Upper lobe of left lung (tissue), 6 donors: ENCODE data around the gene ACBD6. TPM values are rescaled to one million over a fixed set of nuclear protein-coding genes. Genes with fewer than 3 reads are reported as not detected.

Experiments used
- ATAC-seq, 2 donors: fragments of 200-7000 bp; cut with Tn5 transposase; one replicate each; pipeline ENCODE4 v1.9.1; 2022; ENCODE audit warnings: mild to moderate bottlenecking in 2 of 2, moderate library complexity in 2 of 2; ENCODE audit not compliant: low FRiP score in 2 of 2
- DNase-seq, 2 donors: peaks; one replicate each; pipeline ENCODE4 v3.0.0-alpha.2; 2019 to 2020
- H3K27ac ChIP-seq, 4 donors: fragments of 200-600 bp; sonication (generic); one replicate each; pipeline ENCODE4 v1.5.1; 2016 to 2019
- H3K27me3 ChIP-seq, 4 donors: fragments of 200-600 bp; sonication (generic); one replicate each; pipeline ENCODE4 v1.5.1; 2017 to 2019
- H3K36me3 ChIP-seq, 4 donors: fragments of 200-600 bp; sonication (generic); one replicate each; pipeline ENCODE4 v1.5.1; 2016 to 2019
- H3K4me1 ChIP-seq, 4 donors: fragments of 200-600 bp; sonication (generic); one replicate each; pipeline ENCODE4 v1.5.1; 2018 to 2019
- H3K4me3 ChIP-seq, 4 donors: fragments of 200-600 bp; sonication (generic); one replicate each; pipeline ENCODE4 v1.5.1; 2017 to 2019; ENCODE audit warnings: mild to moderate bottlenecking in 2 of 4, moderate library complexity in 1 of 4
- H3K9me3 ChIP-seq, 4 donors: fragments of 200-600 bp; sonication (generic); one replicate each; pipeline ENCODE4 v1.5.1; 2018 to 2019
- EP300 ChIP-seq, 4 donors: sonication (generic); formaldehyde crosslinking; IDR thresholded peaks; one replicate each; pipeline ENCODE4 v1.5.1; 2017; ENCODE audit warnings: antibody characterized with exemption in 4 of 4, control low read depth in 2 of 4
- POLR2A ChIP-seq, 4 donors: fragments of 450-650 bp; IDR thresholded peaks; one replicate each; pipeline ENCODE4 v1.5.1; 2016 to 2017; ENCODE audit warnings: antibody characterized with exemption in 4 of 4, mild to moderate bottlenecking in 2 of 4
- POLR2AphosphoS5 ChIP-seq, 2 donors: sonication (generic); formaldehyde crosslinking; IDR thresholded peaks; one replicate each; pipeline ENCODE4 v1.5.1; 2017; ENCODE audit warnings: antibody characterized with exemption in 2 of 2
- WGBS, 2 donors: methylation state at CpG; one replicate each; pipeline ENCODE4 v1.1.5; 2017 to 2018; 5-methylcytosine and 5-hydroxymethylcytosine counted together
- total RNA-seq, 6 donors: library from RNA; depleted of rRNA in 4 of 6; stranded (reverse); fragments of >200 nt in 4 of 6; gene quantifications; one replicate each; pipeline versions ENCODE4 v1.1.0 to v1.2.1, GENCODE V29; 2016 to 2021
- TF ChIP-seq, protein P1 (sequence below), 6 experiments: fragments of 450-650 bp in 4 of 6; fragments of 200-600 bp in 2 of 6; sonication (generic) in 2 of 6; IDR thresholded peaks; one replicate each; pipeline ENCODE4 v1.5.1; 2016 to 2019; ENCODE audit warnings: antibody characterized with exemption in 6 of 6
- donor health status: DM: no; HTN: no; CAD: no; lungs with moderate emphysema.
- donor health status: DM: no; HTN: yes; CAD: no; lungs with severe emphysema.

The ACBD6 gene
- total RNA-seq, 6 donors from 2014 or later = 24.9 to 72.3 (median 51.5) TPM

DNA sequence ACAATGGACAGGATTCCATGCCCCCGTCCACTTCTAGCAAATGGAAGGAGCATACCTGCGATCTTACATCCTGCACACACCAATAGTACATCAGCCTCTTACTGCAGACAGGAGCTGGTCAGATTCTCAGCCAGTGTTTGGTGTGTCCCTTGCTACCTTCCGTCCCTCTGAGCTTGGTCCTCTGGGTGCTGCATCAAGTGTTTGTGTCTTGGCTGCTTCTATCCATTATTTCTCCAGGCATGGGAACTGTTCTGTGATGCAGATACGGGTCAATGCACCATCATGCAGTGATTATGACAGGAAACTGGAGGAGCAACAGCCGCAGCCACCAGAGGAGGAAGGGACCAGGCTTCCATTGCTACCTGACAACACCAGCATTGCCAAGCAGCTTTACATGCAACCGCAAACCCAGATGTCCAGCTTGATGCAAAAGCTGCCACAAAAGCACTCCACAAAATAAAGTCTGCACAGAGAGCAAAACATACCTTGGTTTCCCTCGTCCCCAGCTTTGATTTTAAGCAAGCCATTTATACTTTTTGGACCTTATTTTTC lies 34.5 kb upstream of the ACBD6 start:
- 90 to 92% methylated on average over 7 of the region's 7 CpGs for WGBS, 2 donors
- Histone ChIP-seq H3K36me3 (no peaks in the 10 kb centered on the region), H3K27me3 (no peaks in the 10 kb centered on the region), H3K4me1 (peaks cover 6 to 18% (median 13%) of the 10 kb centered on the region in 4 donors), H3K4me3 (no peak overlapping the region), H3K9me3 (no peaks in the 10 kb centered on the region), H3K27ac (no peak overlapping the region)
- ATAC-seq (no peak), DNase-seq (no peak)
- TF ChIP-seq, protein P1, sequence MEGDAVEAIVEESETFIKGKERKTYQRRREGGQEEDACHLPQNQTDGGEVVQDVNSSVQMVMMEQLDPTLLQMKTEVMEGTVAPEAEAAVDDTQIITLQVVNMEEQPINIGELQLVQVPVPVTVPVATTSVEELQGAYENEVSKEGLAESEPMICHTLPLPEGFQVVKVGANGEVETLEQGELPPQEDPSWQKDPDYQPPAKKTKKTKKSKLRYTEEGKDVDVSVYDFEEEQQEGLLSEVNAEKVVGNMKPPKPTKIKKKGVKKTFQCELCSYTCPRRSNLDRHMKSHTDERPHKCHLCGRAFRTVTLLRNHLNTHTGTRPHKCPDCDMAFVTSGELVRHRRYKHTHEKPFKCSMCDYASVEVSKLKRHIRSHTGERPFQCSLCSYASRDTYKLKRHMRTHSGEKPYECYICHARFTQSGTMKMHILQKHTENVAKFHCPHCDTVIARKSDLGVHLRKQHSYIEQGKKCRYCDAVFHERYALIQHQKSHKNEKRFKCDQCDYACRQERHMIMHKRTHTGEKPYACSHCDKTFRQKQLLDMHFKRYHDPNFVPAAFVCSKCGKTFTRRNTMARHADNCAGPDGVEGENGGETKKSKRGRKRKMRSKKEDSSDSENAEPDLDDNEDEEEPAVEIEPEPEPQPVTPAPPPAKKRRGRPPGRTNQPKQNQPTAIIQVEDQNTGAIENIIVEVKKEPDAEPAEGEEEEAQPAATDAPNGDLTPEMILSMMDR (IDR thresholded peaks at IDR 0.05) = no peak
- no peak for TF ChIP-seq EP300 (IDR thresholded peaks at IDR 0.05)

DNA sequence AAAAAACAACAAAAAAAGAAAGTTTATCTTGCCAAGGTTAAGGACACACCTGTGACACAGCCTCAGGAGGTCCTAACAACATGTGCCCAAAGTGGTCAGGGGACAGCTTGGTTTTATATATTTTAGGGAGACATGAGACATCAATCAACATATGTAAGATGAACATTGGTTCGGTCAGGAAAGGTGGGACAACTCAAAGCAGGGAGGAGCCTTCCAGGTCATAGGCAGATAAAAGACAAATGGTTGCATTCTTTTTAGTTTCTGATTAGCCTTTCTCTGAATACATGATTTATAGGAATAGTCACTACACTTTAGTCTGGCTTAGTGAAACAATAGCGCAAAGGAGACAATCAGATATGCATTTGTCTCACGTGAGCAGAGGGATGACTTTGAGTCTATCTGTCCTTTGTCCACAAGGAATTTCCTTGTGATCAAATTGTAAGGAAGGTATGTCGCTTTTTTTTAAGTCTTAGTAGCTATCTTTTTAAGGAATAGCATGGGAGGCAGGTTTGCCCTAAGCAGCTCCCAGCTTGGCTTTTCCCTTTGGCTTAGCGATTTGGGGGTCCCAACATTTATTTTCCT lies 33.1 kb upstream of the ACBD6 start:
- no peak for TF ChIP-seq EP300 (IDR thresholded peaks at IDR 0.05)
- no peak for TF ChIP-seq POLR2A (IDR thresholded peaks at IDR 0.05)
- no peak for TF ChIP-seq POLR2AphosphoS5 (IDR thresholded peaks at IDR 0.05)
- TF ChIP-seq, protein P1 (IDR thresholded peaks at IDR 0.05) = no peak
- no peak overlapping the region for H3K27ac ChIP-seq
- H3K36me3 ChIP-seq = no peaks in the 10 kb centered on the region
- DNase-seq (no peak), ATAC-seq (no peak)
- H3K4me1 ChIP-seq = peaks cover 13 to 23% (median 15%) of the 10 kb centered on the region in 4 donors
- no peak overlapping the region for H3K4me3 ChIP-seq
- no peaks in the 10 kb centered on the region for H3K9me3 ChIP-seq
- H3K27me3 ChIP-seq = no peaks in the 10 kb centered on the region
- 78 to 85% methylated on average over 5 of the region's 5 CpGs for WGBS, 2 donors

DNA sequence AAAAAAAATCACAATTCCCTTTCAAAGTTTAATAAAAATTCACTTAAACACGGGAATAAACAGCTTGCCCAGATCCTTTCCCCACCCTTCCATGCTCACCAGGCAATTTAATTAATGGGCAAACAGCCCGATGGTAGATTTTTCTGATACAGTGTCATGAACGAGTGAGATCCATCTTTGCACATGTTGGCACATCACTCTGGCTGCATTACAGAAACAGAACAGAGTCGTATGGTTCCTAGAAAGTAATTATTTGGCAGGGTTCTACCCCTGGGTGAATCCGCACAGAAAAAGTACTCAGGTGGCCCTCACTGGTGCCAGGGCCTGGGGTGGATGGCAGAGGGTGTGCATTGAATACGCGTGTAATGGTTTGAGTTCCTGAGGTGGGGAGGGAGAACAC lies 31.8 kb upstream of the ACBD6 start:
- Histone ChIP-seq H3K36me3 (no peaks in the 10 kb centered on the region), H3K4me1 (peaks cover 24 to 34% (median 27%) of the 10 kb centered on the region in 4 donors), H3K4me3 (no peak overlapping the region), H3K27ac (peak overlapping the region in 1 of 4 donors; percentile 48), H3K9me3 (no peaks in the 10 kb centered on the region), H3K27me3 (no peaks in the 10 kb centered on the region)
- ATAC-seq = no peak
- DNase-seq = no peak
- TF ChIP-seq POLR2A (IDR thresholded peaks at IDR 0.05) (no peak), EP300 (IDR thresholded peaks at IDR 0.05) (no peak), POLR2AphosphoS5 (IDR thresholded peaks at IDR 0.05) (no peak)
- TF ChIP-seq, protein P1 (IDR thresholded peaks at IDR 0.05) = no peak
- 65% methylated on average over 7 of the region's 7 CpGs for WGBS, 2 donors

DNA sequence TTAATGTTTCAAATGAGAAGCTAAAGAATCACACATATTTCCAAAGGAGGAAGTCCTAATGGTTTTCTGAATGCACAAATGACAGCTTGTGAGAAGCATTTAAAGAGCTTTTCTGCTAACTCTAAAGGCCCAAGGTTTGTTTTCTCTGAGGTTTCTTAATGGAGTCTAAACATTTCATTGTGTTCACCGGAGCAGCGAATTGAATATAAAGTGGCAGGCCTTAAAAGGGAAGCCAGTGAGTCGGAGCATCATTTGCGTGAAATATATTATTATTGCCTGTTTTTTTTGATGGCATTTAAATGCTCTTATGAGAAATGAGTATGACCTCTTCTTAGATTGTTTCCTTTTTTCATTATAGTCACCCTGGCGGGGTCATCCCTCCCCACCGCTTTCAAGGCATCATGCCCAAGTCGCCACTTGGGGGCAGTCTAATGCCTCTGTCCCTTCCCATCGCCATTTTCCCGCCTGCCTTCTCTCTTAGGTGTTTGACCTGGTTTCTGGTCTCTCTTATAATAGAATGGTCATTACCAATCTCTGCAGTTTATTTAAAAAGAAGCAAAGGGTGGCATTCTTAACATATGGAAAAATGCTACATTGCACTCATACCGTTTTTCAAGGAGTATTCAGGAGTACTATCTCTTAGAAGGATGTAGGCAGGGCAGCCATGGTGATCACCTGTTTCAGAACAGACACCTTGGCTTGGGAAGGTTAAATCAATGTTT lies 31.1 kb upstream of the ACBD6 start:
- 41 to 49% methylated on average over 10 of the region's 10 CpGs for WGBS, 2 donors
- TF ChIP-seq, protein P1 (IDR thresholded peaks at IDR 0.05) = peak in 5 of 6 experiments; percentile 59 to 86 (median 78)
- no peak for TF ChIP-seq POLR2A (IDR thresholded peaks at IDR 0.05)
- DNase-seq (peak in 1 of 2 donors; percentile 71), ATAC-seq (peak; percentile 67 to 82)
- peaks cover 31 to 42% (median 33%) of the 10 kb centered on the region in 4 donors for H3K4me1 ChIP-seq
- no peaks in the 10 kb centered on the region for H3K27me3 ChIP-seq
- no peak overlapping the region for H3K4me3 ChIP-seq
- no peaks in the 10 kb centered on the region for H3K36me3 ChIP-seq
- H3K9me3 ChIP-seq = no peaks in the 10 kb centered on the region
- peak overlapping the region in 2 of 4 donors; percentile 48 to 54 for H3K27ac ChIP-seq
